ENCODE measurements around the gene CCR1.

The CCR1 gene

DNA sequence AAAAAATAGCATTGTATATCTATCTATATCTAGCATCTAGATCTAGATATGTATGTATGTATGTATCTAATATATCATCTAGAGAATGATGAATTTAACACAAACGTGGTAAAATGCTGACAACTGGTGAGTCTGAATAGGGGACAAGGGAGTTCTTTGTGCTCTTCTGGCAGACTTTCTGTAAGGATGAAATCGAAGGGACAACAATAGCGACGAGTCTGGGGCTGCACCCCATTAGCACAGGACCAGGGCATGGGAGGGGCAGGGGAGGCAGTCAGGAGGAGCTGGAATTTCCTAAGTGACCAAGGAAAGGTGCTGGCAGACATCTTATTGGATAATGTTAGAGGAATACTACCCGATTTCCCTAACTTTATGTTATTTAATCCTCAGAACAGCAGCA lies 7.9 kb downstream of the CCR1 start (continued):
- no peak for TF ChIP-seq ZNF561 (tag by site-specific recombination; IDR thresholded peaks at IDR 0.05; ENCODE audit: borderline replicate concordance)

DNA sequence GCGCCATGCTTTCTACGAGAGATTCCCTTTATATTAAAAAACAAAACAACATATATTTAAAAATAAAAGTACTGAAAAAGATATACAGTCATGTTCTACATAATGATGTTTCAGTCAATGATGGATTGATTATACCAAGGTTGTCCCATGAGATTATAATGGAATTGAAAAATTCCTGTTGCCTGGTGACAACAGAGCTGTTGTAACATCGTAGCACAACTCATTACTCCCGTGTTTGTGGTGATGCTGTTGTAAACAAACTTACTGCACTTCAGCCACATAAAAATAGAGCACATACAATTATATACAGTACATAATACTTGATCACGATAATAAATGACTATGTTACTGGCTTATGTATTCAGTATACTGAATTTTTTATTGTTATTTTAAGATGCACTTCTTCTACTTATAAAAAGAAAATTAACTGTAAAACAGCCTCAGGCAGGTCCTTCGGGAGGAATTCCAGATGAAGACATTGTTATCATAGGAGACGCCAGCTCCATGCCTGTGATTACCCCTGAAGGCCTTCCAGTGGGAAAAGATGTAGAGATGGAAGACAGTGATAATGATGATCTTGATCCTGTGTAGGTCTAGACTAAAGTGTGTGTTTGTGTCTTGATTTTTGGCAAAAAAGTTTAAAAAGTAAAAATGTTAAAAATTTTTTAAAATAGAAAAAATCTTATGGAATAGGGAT lies 11.7 kb downstream of the CCR1 start:
- no peaks in the 10 kb centered on the region for H3K9me3 ChIP-seq (ENCODE audit: control insufficient read depth, insufficient read depth, low read depth, low read length)
- TF ChIP-seq ZSCAN23 (tag by site-specific recombination; IDR thresholded peaks at IDR 0.05), result no peak
- TF ChIP-seq SALL2 (tag by site-specific recombination; IDR thresholded peaks at IDR 0.05; ENCODE audit: borderline replicate concordance), result no peak
- no peak for TF ChIP-seq ZNF747 (tag by site-specific recombination; IDR thresholded peaks at IDR 0.05)
- no peak for TF ChIP-seq ZNF366 (tag by site-specific recombination; conservative IDR thresholded peaks at IDR 0.05)
- TF ChIP-seq ATF2 (tag by site-specific recombination; IDR thresholded peaks at IDR 0.05; ENCODE audit: low read depth), result no peak
- no peak for TF ChIP-seq SP3 (tag by site-specific recombination; IDR thresholded peaks at IDR 0.05)
- TF ChIP-seq ZSCAN30 (tag by site-specific recombination; IDR thresholded peaks at IDR 0.05), result no peak
- no peak for TF ChIP-seq KLF8 (tag by site-specific recombination; IDR thresholded peaks at IDR 0.05)
- no peak for TF ChIP-seq ZSCAN5A (tag by site-specific recombination; IDR thresholded peaks at IDR 0.05)
- no peak for TF ChIP-seq ZNF571 (tag by site-specific recombination; IDR thresholded peaks at IDR 0.05)
- TF ChIP-seq REPIN1 (tag by site-specific recombination; IDR thresholded peaks at IDR 0.05; ENCODE audit: low read depth), result no peak
- no peak for TF ChIP-seq ZBTB8A (tag by site-specific recombination; IDR thresholded peaks at IDR 0.05)
- TF ChIP-seq, protein P1, sequence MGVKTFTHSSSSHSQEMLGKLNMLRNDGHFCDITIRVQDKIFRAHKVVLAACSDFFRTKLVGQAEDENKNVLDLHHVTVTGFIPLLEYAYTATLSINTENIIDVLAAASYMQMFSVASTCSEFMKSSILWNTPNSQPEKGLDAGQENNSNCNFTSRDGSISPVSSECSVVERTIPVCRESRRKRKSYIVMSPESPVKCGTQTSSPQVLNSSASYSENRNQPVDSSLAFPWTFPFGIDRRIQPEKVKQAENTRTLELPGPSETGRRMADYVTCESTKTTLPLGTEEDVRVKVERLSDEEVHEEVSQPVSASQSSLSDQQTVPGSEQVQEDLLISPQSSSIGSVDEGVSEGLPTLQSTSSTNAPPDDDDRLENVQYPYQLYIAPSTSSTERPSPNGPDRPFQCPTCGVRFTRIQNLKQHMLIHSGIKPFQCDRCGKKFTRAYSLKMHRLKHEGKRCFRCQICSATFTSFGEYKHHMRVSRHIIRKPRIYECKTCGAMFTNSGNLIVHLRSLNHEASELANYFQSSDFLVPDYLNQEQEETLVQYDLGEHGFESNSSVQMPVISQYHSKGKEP (tag by site-specific recombination; IDR thresholded peaks at IDR 0.05), result no peak
- no peak for TF ChIP-seq ZNF561 (tag by site-specific recombination; IDR thresholded peaks at IDR 0.05; ENCODE audit: borderline replicate concordance)
- TF ChIP-seq MEIS1 (CRISPR knock-in tag; IDR thresholded peaks at IDR 0.05; ENCODE audit: borderline replicate concordance), result no peak
- no peak for TF ChIP-seq ZNF37A (tag by site-specific recombination; IDR thresholded peaks at IDR 0.05)
- no peak for TF ChIP-seq ZNF621 (tag by site-specific recombination; IDR thresholded peaks at IDR 0.05)
- no peak for TF ChIP-seq ZNF585B (tag by site-specific recombination; IDR thresholded peaks at IDR 0.05)
- no peak for TF ChIP-seq YY2 (tag by site-specific recombination; IDR thresholded peaks at IDR 0.05)
- TF ChIP-seq ZNF184 (tag by site-specific recombination; IDR thresholded peaks at IDR 0.05), result no peak

More for the DNA sequence above, 11.7 kb downstream of the CCR1 start:
- no peaks in the 10 kb centered on the region for H3K36me3 ChIP-seq (ENCODE audit: control insufficient read depth in 2 of 2, insufficient read depth in 1 of 2, low read length in 2 of 2)
- H3K27ac ChIP-seq (ENCODE audit: extremely low read depth, low read depth, low read length), result no peak overlapping the region
- CTCF ChIA-PET, result interaction anchor here (0.6 to 3.7 kb wide), 2 partner anchors 11 to 57 kb away, joined by 3 to 24 read pairs; partner anchors contain the start of gene CCR1
- POLR2A ChIA-PET, result no interaction called here
- H3K4me1 ChIP-seq (ENCODE audit: control insufficient read depth, insufficient read depth, low read length), result no peaks in the 10 kb centered on the region
- no peak overlapping the region for H3K4me3 ChIP-seq (ENCODE audit: low read depth, low read length)
